MM.1S (cell line): ENCODE data around the gene PLXNA4.

Experiments used
- DNase-seq: peaks from one replicate; pipeline ENCODE4 v3.0.0-alpha.2; 2015
- H2AFZ ChIP-seq: fragments of 300-600 bp; sonication (generic); 2 replicates; pipeline ENCODE4 v1.6.0; 2016; ENCODE audit warnings: antibody characterized with exemption, low read length
- H3F3A ChIP-seq: fragments of 300-600 bp; sonication (generic); 2 replicates; pipeline ENCODE4 v1.6.1; 2016; ENCODE audit warnings: mild to moderate bottlenecking, antibody characterized with exemption, low read length, moderate library complexity, mixed read lengths; ENCODE audit not compliant: insufficient read depth
- H3K27ac ChIP-seq: fragments of 300-600 bp; sonication (generic); 2 replicates; pipeline ENCODE4 v1.5.1; 2016; ENCODE audit warnings: mild to moderate bottlenecking, low read length
- H3K27me3 ChIP-seq: fragments of 300-600 bp; sonication (generic); replicated peaks from 2 replicates; pipeline ENCODE4 v1.6.0; 2016; ENCODE audit warnings: low read length; ENCODE audit not compliant: insufficient read depth
- H3K36me3 ChIP-seq: fragments of 300-600 bp; sonication (generic); replicated peaks from 2 replicates; pipeline ENCODE4 v1.6.1; 2016; ENCODE audit warnings: mild to moderate bottlenecking, low read length, mixed read lengths; ENCODE audit not compliant: insufficient read depth
- H3K4me1 ChIP-seq: fragments of 300-600 bp; sonication (generic); 2 replicates; pipeline ENCODE4 v1.6.1; 2016; ENCODE audit warnings: low read length, mixed read lengths
- H3K4me2 ChIP-seq: fragments of 300-600 bp; sonication (generic); 2 replicates; pipeline ENCODE4 v1.6.0; 2016; ENCODE audit warnings: low read depth, low read length
- H3K4me3 ChIP-seq: fragments of 300-600 bp; sonication (generic); 2 replicates; pipeline ENCODE4 v1.5.1; 2016; ENCODE audit warnings: low read length, mixed read lengths
- H3K79me2 ChIP-seq: fragments of 300-600 bp; sonication (generic); 2 replicates; pipeline ENCODE4 v1.6.1; 2016; ENCODE audit warnings: mixed run types, low read length, mixed read lengths
- H3K9ac ChIP-seq: fragments of 300-600 bp; sonication (generic); 2 replicates; pipeline ENCODE4 v1.6.1; 2016; ENCODE audit warnings: low read length, mixed read lengths
- H3K9me2 ChIP-seq: fragments of 300-600 bp; sonication (generic); replicated peaks from 2 replicates; pipeline ENCODE4 v1.6.1; 2016; ENCODE audit warnings: mild to moderate bottlenecking, low read length, mixed read lengths; ENCODE audit not compliant: insufficient read depth
- H3K9me3 ChIP-seq: fragments of 300-600 bp; sonication (generic); replicated peaks from 2 replicates; pipeline ENCODE4 v1.6.1; 2016; ENCODE audit warnings: mild to moderate bottlenecking, low read length, mixed read lengths; ENCODE audit not compliant: insufficient read depth
- H4K20me1 ChIP-seq: fragments of 300-600 bp; sonication (generic); 2 replicates; pipeline ENCODE4 v1.6.1; 2016; ENCODE audit warnings: mild to moderate bottlenecking, low read length, moderate library complexity, mixed read lengths; ENCODE audit not compliant: insufficient read depth
- EZH2 ChIP-seq: fragments of 300-600 bp; sonication (generic); optimal IDR thresholded peaks from 2 replicates; pipeline ENCODE3; 2017; ENCODE audit warnings: low read depth, mild to moderate bottlenecking, antibody characterized with exemption, low read length, mixed read lengths
- EZH2phosphoT487 ChIP-seq: fragments of 300-600 bp; sonication (generic); IDR thresholded peaks from 2 replicates; pipeline ENCODE4 v1.6.1; 2018; ENCODE audit warnings: antibody characterized with exemption, low read length
- TF ChIP-seq, protein P1 (sequence below): fragments of 300-600 bp; sonication (generic); IDR thresholded peaks from 2 replicates; pipeline ENCODE4 v1.5.1; 2016; ENCODE audit warnings: antibody characterized with exemption, low read length, mixed read lengths

PLXNA4 gene

DNA sequence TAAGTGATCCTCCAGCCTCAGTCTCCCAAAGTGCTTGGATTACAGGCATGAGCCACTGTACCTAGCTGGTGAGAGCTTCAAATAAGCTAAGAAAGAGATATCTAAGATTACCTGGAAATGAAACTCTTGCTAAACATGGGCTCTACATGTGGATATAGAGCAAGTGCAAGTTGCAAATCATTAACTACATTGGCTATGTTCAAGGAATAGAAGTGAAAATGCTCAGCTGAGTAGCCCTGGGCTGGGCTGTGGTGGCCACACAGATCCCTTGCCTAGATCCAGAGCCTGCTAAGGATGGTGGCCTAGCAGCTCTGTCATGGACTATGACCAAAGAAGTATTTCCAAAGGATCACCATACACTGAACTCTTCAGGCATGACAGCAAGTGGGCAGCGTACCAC lies 209.3 kb downstream of the PLXNA4 start:
- TF ChIP-seq EZH2phosphoT487, result no peak
- no peak for TF ChIP-seq EZH2
- TF ChIP-seq, protein P1, sequence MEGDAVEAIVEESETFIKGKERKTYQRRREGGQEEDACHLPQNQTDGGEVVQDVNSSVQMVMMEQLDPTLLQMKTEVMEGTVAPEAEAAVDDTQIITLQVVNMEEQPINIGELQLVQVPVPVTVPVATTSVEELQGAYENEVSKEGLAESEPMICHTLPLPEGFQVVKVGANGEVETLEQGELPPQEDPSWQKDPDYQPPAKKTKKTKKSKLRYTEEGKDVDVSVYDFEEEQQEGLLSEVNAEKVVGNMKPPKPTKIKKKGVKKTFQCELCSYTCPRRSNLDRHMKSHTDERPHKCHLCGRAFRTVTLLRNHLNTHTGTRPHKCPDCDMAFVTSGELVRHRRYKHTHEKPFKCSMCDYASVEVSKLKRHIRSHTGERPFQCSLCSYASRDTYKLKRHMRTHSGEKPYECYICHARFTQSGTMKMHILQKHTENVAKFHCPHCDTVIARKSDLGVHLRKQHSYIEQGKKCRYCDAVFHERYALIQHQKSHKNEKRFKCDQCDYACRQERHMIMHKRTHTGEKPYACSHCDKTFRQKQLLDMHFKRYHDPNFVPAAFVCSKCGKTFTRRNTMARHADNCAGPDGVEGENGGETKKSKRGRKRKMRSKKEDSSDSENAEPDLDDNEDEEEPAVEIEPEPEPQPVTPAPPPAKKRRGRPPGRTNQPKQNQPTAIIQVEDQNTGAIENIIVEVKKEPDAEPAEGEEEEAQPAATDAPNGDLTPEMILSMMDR, result no peak
- H3K4me1 ChIP-seq, result peaks cover 4% of the 10 kb centered on the region
- no peaks in the 10 kb centered on the region for H3K27me3 ChIP-seq
- no peak overlapping the region for H3K27ac ChIP-seq
- no peak overlapping the region for H3K9ac ChIP-seq
- H3K4me2 ChIP-seq, result no peak overlapping the region
- no peaks in the 10 kb centered on the region for H3K9me3 ChIP-seq
- DNase-seq, result no peak
- no peaks in the 10 kb centered on the region for H3K36me3 ChIP-seq
- no peaks in the 10 kb centered on the region for H3K9me2 ChIP-seq
- no peaks in the 10 kb centered on the region for H3F3A ChIP-seq
- no peak overlapping the region for H3K4me3 ChIP-seq
- H2AFZ ChIP-seq, result no peak overlapping the region
- no peaks in the 10 kb centered on the region for H3K79me2 ChIP-seq
- no peaks in the 10 kb centered on the region for H4K20me1 ChIP-seq

GRCh38 chr7:132364226-132364625 lies 212.0 kb downstream of the PLXNA4 start:
- Histone ChIP-seq H3K79me2 (no peaks in the 10 kb centered on the region), H3K27me3 (no peaks in the 10 kb centered on the region), H3K9ac (no peak overlapping the region), H3K4me1 (peaks cover 4% of the 10 kb centered on the region), H3K9me3 (no peaks in the 10 kb centered on the region), H3F3A (no peaks in the 10 kb centered on the region), H3K36me3 (no peaks in the 10 kb centered on the region), H3K4me2 (no peak overlapping the region), H3K4me3 (no peak overlapping the region), H3K9me2 (no peaks in the 10 kb centered on the region), H2AFZ (no peak overlapping the region), H4K20me1 (no peaks in the 10 kb centered on the region), H3K27ac (no peak overlapping the region)
- no peak for DNase-seq
- TF ChIP-seq EZH2phosphoT487 (no peak), EZH2 (no peak)
- TF ChIP-seq, protein P1, result no peak

DNA sequence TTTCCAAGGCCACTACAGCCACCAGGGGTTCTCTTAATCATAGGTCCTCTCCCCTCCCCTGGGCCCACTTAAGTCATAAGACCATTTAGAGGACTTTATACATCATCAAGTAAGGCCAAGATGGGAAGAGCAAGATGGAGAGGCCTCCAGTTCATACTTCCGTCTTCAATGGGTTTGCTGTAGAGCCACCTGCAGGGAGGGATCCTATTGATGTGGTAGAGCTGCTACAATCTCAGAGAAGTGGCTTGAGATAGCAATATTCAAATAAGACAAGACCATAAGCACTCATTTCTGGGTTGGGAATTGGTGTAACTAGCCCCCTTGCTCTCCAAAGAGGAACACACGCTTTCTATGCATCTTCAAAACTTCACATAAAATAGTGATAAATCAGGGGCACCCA lies 214.2 kb downstream of the PLXNA4 start:
- Histone ChIP-seq H3K27me3 (no peaks in the 10 kb centered on the region), H3K9ac (no peak overlapping the region), H3K36me3 (no peaks in the 10 kb centered on the region), H3F3A (no peaks in the 10 kb centered on the region), H3K9me2 (no peaks in the 10 kb centered on the region), H3K4me3 (no peak overlapping the region), H3K4me2 (no peak overlapping the region), H3K9me3 (no peaks in the 10 kb centered on the region), H4K20me1 (no peaks in the 10 kb centered on the region), H2AFZ (no peak overlapping the region), H3K79me2 (no peaks in the 10 kb centered on the region), H3K27ac (no peak overlapping the region), H3K4me1 (no peaks in the 10 kb centered on the region)
- TF ChIP-seq, protein P1, result no peak
- no peak for TF ChIP-seq EZH2
- TF ChIP-seq EZH2phosphoT487, result no peak
- DNase-seq, result no peak
